DND-41 (cell line): ENCODE results near the gene AUTS2.

Experiments used
- ATAC-seq: fragments of 200-7000 bp; cut with Tn5 transposase; 3 replicates; pipeline ENCODE4 v1.9.1; 2021; ENCODE audit warnings: low read depth; ENCODE audit not compliant: insufficient read depth
- DNase-seq: peaks from one replicate; pipeline ENCODE4 v3.0.0-alpha.2; 2020
- H2AFZ ChIP-seq: 2 replicates; pipeline ENCODE4 v1.6.0; 2012; ENCODE audit warnings: low read depth, low read length
- H3K27ac ChIP-seq: 2 replicates; pipeline ENCODE4 v1.5.1; 2012; ENCODE audit warnings: low read length, inconsistent platforms
- H3K27me3 ChIP-seq: fragments of 200-600 bp; sonication (generic); 2 replicates; pipeline ENCODE4 v1.6.0; 2012; ENCODE audit warnings: low read length, mild to moderate bottlenecking, inconsistent platforms; ENCODE audit not compliant: insufficient read depth, poor library complexity
- H3K36me3 ChIP-seq: 2 replicates; pipeline ENCODE4 v1.5.1; 2012; ENCODE audit warnings: low read length, inconsistent platforms; ENCODE audit not compliant: insufficient read depth
- H3K4me1 ChIP-seq: 2 replicates; pipeline ENCODE4 v1.5.1; 2012; ENCODE audit warnings: mild to moderate bottlenecking, low read length; ENCODE audit not compliant: insufficient read depth
- H3K4me2 ChIP-seq: 2 replicates; pipeline ENCODE4 v1.6.0; 2012; ENCODE audit warnings: mild to moderate bottlenecking, moderate library complexity, low read length, inconsistent platforms; ENCODE audit not compliant: insufficient read depth
- H3K4me3 ChIP-seq, 2 experiments: fragments of 200-600 bp in 1 of 2; shearing (Covaris generic) in 1 of 2; 2 replicates each; pipeline ENCODE4 v1.5.1; 2012 to 2016; ENCODE audit warnings: inconsistent platforms in 2 of 2, low read length in 2 of 2, mild to moderate bottlenecking in 2 of 2, low read depth in 1 of 2, moderate library complexity in 1 of 2
- H3K79me2 ChIP-seq: 2 replicates; pipeline ENCODE4 v1.6.0; 2012; ENCODE audit warnings: low read length, inconsistent platforms; ENCODE audit not compliant: insufficient read depth
- H3K9ac ChIP-seq: 2 replicates; pipeline ENCODE4 v1.6.0; 2012; ENCODE audit warnings: low read depth, mild to moderate bottlenecking, inconsistent platforms, low read length, moderate library complexity
- H3K9me3 ChIP-seq: 2 replicates; pipeline ENCODE4 v1.5.1; 2012; ENCODE audit warnings: low read length, moderate library complexity, mild to moderate bottlenecking, inconsistent platforms; ENCODE audit not compliant: insufficient read depth, severe bottlenecking
- H4K20me1 ChIP-seq: 2 replicates; pipeline ENCODE4 v1.6.0; 2012; ENCODE audit warnings: low read length; ENCODE audit not compliant: insufficient read depth
- EZH2 ChIP-seq: IDR thresholded peaks from 3 replicates; pipeline ENCODE4 v1.6.1; 2012; ENCODE audit warnings: borderline replicate concordance, low read depth, mild to moderate bottlenecking, moderate library complexity, low read length, inconsistent platforms; ENCODE audit not compliant: severe bottlenecking
- TF ChIP-seq, protein P1 (sequence below): IDR thresholded peaks from 2 replicates; pipeline ENCODE4 v1.5.1; 2012; ENCODE audit warnings: borderline replicate concordance, low read length, moderate library complexity, mild to moderate bottlenecking; ENCODE audit not compliant: poor library complexity, severe bottlenecking; ENCODE audit errors: extremely low read depth

AUTS2 gene

GRCh38 chr7:70598976-70599375 lies 1000.7 kb downstream of the AUTS2 start:
- Histone ChIP-seq H3K4me3 (no peak overlapping the region), H3K27ac (no peak overlapping the region), H3K27me3 (no peaks in the 10 kb centered on the region), H3K36me3 (no peaks in the 10 kb centered on the region), H4K20me1 (no peaks in the 10 kb centered on the region), H3K9me3 (peaks cover 7% of the 10 kb centered on the region), H3K4me2 (no peak overlapping the region), H3K9ac (no peak overlapping the region), H3K79me2 (no peaks in the 10 kb centered on the region), H2AFZ (no peak overlapping the region), H3K4me1 (no peaks in the 10 kb centered on the region)
- no peak for ATAC-seq
- no peak for DNase-seq
- no peak for TF ChIP-seq EZH2
- TF ChIP-seq, protein P1, sequence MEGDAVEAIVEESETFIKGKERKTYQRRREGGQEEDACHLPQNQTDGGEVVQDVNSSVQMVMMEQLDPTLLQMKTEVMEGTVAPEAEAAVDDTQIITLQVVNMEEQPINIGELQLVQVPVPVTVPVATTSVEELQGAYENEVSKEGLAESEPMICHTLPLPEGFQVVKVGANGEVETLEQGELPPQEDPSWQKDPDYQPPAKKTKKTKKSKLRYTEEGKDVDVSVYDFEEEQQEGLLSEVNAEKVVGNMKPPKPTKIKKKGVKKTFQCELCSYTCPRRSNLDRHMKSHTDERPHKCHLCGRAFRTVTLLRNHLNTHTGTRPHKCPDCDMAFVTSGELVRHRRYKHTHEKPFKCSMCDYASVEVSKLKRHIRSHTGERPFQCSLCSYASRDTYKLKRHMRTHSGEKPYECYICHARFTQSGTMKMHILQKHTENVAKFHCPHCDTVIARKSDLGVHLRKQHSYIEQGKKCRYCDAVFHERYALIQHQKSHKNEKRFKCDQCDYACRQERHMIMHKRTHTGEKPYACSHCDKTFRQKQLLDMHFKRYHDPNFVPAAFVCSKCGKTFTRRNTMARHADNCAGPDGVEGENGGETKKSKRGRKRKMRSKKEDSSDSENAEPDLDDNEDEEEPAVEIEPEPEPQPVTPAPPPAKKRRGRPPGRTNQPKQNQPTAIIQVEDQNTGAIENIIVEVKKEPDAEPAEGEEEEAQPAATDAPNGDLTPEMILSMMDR = no peak

- Histone ChIP-seq H3K4me3 (no peak overlapping the region), H3K27ac (no peak overlapping the region), H2AFZ (no peak overlapping the region), H3K4me1 (no peaks in the 10 kb centered on the region), H3K36me3 (no peaks in the 10 kb centered on the region), H3K9me3 (peaks cover 11% of the 10 kb centered on the region), H4K20me1 (no peaks in the 10 kb centered on the region), H3K27me3 (no peaks in the 10 kb centered on the region), H3K79me2 (no peaks in the 10 kb centered on the region), H3K9ac (no peak overlapping the region), H3K4me2 (no peak overlapping the region)
- DNase-seq (no peak), ATAC-seq (no peak)
- no peak for TF ChIP-seq EZH2
- TF ChIP-seq, protein P1 = no peak
Observed at GRCh38 chr7:70599446-70600190, 1001.3 kb downstream of the AUTS2 start.

- Histone ChIP-seq H3K4me3 (no peak overlapping the region), H3K9ac (no peak overlapping the region), H3K36me3 (no peaks in the 10 kb centered on the region), H3K27me3 (no peaks in the 10 kb centered on the region), H4K20me1 (no peaks in the 10 kb centered on the region), H3K27ac (no peak overlapping the region), H3K79me2 (no peaks in the 10 kb centered on the region), H3K4me1 (no peaks in the 10 kb centered on the region), H3K4me2 (no peak overlapping the region), H3K9me3 (peaks cover 12% of the 10 kb centered on the region), H2AFZ (no peak overlapping the region)
- ATAC-seq = no peak
- DNase-seq = no peak
- TF ChIP-seq, protein P1 = no peak
- TF ChIP-seq EZH2 = no peak
Observed at GRCh38 chr7:70600993-70601392, 1002.7 kb downstream of the AUTS2 start.
